Measurements from ENCODE around the gene MTARC1.

MTARC1 gene

GRCh38 chr1:220828950-220829586, 42.4 kb downstream of the MTARC1 start:
- no peak for DNase-seq (ENCODE audit: low spot score)
- TF ChIP-seq CTCF (IDR thresholded peaks at IDR 0.05; ENCODE audit: extremely low read depth, insufficient read depth, missing control alignments), result no peak
- in situ Hi-C loops (cut with MboI; ENCODE audit: low pct_unique_long_range_greater_than_20kb, low sequenced_read_pairs, unreplicated experiment), result no loop called here

- no peak for TF ChIP-seq CTCF (IDR thresholded peaks at IDR 0.05; ENCODE audit: extremely low read depth, insufficient read depth, missing control alignments)
- DNase-seq (ENCODE audit: low spot score), result no peak
- in situ Hi-C loops (cut with MboI; ENCODE audit: low pct_unique_long_range_greater_than_20kb, low sequenced_read_pairs, unreplicated experiment), result no loop called here
These were observed 46.7 kb downstream of the MTARC1 start for GRCh38 chr1:220833436-220833835.

GRCh38 chr1:220834155-220834870, 47.6 kb downstream of the MTARC1 start:
- no peak for TF ChIP-seq CTCF (IDR thresholded peaks at IDR 0.05; ENCODE audit: extremely low read depth, insufficient read depth, missing control alignments)
- no peak for DNase-seq (ENCODE audit: low spot score)
- in situ Hi-C loops (cut with MboI; ENCODE audit: low pct_unique_long_range_greater_than_20kb, low sequenced_read_pairs, unreplicated experiment), result no loop called here
